Inflammatory macrophage (primary cell): ENCODE measurements around the gene MKLN1.
"Not testable (repeated sequence)": the region's sequence is repeated elsewhere in the genome, so short reads cannot be mapped to it uniquely, and the experiment has no call there.

Experiments
- DNase-seq, 2 donors: peaks; one replicate each; pipeline ENCODE4 v3.0.0-alpha.2; 2020 to 2022
- total RNA-seq, 18 experiments: gene quantifications; one replicate each; lab custom pipeline; 2026; ENCODE audit warnings: mixed read lengths in 6 of 18, inconsistent platforms in 2 of 18; lab: John Stamatoyannopoulos, UW

Gene MKLN1
- 31.9 to 128 (median 62.3) reads per million in 18 experiments for total RNA-seq

GRCh38 chr7:131327626-131328376 is at the start of gene MKLN1:
MKLN1 (plus strand) TSS chr7:131327876; CDS start chr7:131327900, 24 bp downstream.
- DNase-seq, result peak; percentile 87 to 93

- peak in 1 of 2 donors; percentile 3 for DNase-seq
Measured at GRCh38 chr7:131279044-131279443, 48.6 kb upstream of the MKLN1 start.

GRCh38 chr7:131281266-131282048 is 46.2 kb upstream of the MKLN1 start:
- DNase-seq, result peak; percentile 25 to 53

GRCh38 chr7:131284702-131285419 is 42.8 kb upstream of the MKLN1 start:
- DNase-seq, result no peak

GRCh38 chr7:131285556-131285955 is 42.1 kb upstream of the MKLN1 start:
- no peak for DNase-seq

GRCh38 chr7:131288450-131288849 is 39.2 kb upstream of the MKLN1 start:
- DNase-seq, result no peak

GRCh38 chr7:131289051-131289450 is 38.6 kb upstream of the MKLN1 start:
- DNase-seq, result no peak

- DNase-seq, result no peak
Measured at GRCh38 chr7:131292141-131292905, 35.4 kb upstream of the MKLN1 start.

GRCh38 chr7:131293018-131293417 is 34.7 kb upstream of the MKLN1 start:
- DNase-seq, result no peak

GRCh38 chr7:131294553-131294952 is 33.1 kb upstream of the MKLN1 start:
- no peak for DNase-seq

GRCh38 chr7:131298608-131298992 is 29.1 kb upstream of the MKLN1 start:
- no peak for DNase-seq

- DNase-seq, result peak in 1 of 2 donors; percentile 16
Measured at GRCh38 chr7:131299074-131299473, 28.6 kb upstream of the MKLN1 start.

GRCh38 chr7:131300078-131300477 is 27.6 kb upstream of the MKLN1 start:
- DNase-seq, result no peak

GRCh38 chr7:131300572-131301466 is 26.9 kb upstream of the MKLN1 start:
- no peak for DNase-seq

- no peak for DNase-seq
Measured at GRCh38 chr7:131302446-131302845, 25.2 kb upstream of the MKLN1 start.

- no peak for DNase-seq
Measured at GRCh38 chr7:131302876-131303707, 24.6 kb upstream of the MKLN1 start.

GRCh38 chr7:131305152-131305551 is 22.5 kb upstream of the MKLN1 start:
- no peak for DNase-seq

GRCh38 chr7:131306041-131306440 is 21.6 kb upstream of the MKLN1 start:
- DNase-seq, result not testable (repeated sequence)

GRCh38 chr7:131306777-131307176 is 20.9 kb upstream of the MKLN1 start:
- DNase-seq, result no peak

GRCh38 chr7:131307627-131308026 is 20.0 kb upstream of the MKLN1 start:
- no peak for DNase-seq
